22Rv1 (cell line): Measurements from ENCODE around the gene IQSEC3.

Experiments used
- ZFX ChIP-seq: fragments of 450-650 bp; IDR thresholded peaks from 2 replicates; pipeline ENCODE4 v1.6.1; 2017; ENCODE audit warnings: antibody characterized with exemption, borderline replicate concordance
- TF ChIP-seq, protein P1 (sequence below): fragments of 450-650 bp; IDR thresholded peaks from 2 replicates; pipeline ENCODE4 v1.5.1; 2017; ENCODE audit warnings: mild to moderate bottlenecking

GRCh38 chr12:99605-100004 lies 33.0 kb downstream of the IQSEC3 start:
- TF ChIP-seq, protein P1, sequence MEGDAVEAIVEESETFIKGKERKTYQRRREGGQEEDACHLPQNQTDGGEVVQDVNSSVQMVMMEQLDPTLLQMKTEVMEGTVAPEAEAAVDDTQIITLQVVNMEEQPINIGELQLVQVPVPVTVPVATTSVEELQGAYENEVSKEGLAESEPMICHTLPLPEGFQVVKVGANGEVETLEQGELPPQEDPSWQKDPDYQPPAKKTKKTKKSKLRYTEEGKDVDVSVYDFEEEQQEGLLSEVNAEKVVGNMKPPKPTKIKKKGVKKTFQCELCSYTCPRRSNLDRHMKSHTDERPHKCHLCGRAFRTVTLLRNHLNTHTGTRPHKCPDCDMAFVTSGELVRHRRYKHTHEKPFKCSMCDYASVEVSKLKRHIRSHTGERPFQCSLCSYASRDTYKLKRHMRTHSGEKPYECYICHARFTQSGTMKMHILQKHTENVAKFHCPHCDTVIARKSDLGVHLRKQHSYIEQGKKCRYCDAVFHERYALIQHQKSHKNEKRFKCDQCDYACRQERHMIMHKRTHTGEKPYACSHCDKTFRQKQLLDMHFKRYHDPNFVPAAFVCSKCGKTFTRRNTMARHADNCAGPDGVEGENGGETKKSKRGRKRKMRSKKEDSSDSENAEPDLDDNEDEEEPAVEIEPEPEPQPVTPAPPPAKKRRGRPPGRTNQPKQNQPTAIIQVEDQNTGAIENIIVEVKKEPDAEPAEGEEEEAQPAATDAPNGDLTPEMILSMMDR = no peak
- no peak for TF ChIP-seq ZFX
